LoVo (cell line): Measurements from ENCODE around the gene LHFPL3.

Experiments used
- DNase-seq: peaks from one replicate; pipeline ENCODE4 v3.0.0-alpha.2; 2016; ENCODE audit warnings: low spot score

LHFPL3 gene

GRCh38 chr7:104371216-104371979, 43.0 kb downstream of the LHFPL3 start:
- no peak for DNase-seq

DNA sequence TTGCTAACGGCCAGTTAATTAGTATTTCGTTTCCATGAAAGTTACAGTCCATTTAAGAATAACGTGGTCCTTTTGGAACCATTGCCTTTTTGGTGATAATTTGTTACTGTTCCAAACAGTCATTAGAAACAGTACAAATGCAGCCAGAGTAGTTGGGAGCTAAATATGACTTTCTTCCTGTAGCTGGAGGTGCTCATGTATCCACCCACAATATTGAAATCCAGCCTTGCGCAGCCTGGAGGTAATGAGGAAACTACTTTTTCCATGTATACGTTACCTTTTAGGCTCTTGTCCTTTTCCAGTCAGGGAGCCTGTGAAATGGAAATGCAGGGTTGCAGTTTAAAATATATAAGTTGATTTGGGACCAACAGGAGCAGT, 43.6 kb downstream of the LHFPL3 start:
- DNase-seq, result no peak

DNA sequence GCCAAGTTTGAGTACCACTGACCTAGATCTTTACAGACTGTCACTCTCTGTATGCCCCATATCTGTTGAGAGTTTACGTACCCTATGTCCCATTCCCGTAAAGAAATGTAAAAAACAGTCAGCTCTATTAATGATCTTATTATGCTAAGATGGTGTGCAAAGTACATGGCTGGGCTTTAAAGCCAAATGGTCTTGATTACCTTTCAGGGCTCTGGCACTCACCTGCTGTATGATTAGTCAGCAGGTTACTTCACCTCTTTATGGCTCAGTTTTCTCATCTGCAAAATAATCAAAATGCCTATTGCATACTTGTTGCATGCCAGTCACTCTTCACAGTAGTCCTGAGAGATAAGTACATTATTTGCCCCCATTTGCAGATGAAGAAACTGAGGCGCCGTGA, 54.2 kb downstream of the LHFPL3 start:
- DNase-seq, result no peak

DNA sequence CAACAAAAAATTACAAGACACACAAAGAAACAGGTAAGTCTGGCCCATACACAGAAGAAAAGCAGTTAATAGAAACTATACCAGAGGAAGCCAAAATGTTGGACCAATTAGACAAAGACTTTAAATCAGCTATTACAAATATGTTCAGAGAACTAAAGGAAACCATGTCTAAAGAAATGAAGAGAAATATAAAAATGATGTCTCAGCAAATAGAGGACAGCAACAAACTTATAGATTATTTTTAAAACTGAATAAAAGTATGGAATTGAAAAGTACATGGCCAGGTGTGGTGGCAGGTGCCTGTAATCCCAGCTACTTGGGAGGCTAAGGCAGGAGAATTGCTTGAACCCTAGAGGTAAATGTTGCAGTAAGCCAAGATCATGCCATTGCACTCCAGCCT, 58.5 kb downstream of the LHFPL3 start:
- DNase-seq, result no peak

DNA sequence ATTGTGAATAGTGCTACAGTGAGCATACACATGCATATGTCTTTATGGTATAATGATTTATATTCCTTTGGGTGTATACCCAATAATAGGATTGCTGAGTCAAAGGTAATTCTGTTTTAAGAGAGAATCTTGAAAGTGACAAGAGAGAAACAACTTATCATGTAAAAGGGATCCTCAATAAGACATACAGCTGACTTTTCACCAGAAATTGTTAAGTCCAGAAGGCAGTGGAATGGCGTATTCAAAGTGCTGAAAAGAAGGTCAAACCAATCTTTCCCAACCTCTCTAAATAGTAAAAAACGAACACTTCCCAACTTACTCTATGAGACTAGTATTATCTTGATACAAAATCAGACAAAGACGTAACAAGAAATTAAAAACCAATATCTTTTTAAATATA, 59.8 kb downstream of the LHFPL3 start:
- DNase-seq, result no peak

- no peak for DNase-seq
Observed at GRCh38 chr7:104395162-104395561, 66.8 kb downstream of the LHFPL3 start.

DNA sequence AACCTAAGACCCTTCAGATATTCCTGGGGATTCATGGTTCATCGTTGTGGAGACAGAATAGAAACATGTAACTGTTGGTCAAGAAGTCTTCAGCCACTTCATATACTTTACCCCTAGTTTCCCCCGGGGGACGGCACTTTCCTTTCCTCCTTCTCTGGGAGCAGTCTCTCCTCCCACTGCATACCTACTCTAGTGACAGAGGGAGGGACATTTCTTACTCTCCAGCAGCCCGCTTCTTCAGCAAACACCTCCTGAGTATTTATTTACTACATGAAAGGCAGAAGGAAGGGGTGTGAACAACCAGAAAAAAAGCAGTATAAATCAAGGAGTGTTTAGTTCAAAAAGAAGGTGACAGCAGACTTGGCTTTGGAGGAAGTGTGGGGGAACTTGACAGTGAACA, 69.0 kb downstream of the LHFPL3 start:
- DNase-seq, result no peak

- DNase-seq, result no peak
Observed at GRCh38 chr7:104408371-104408770, 80.0 kb downstream of the LHFPL3 start.

- DNase-seq, result no peak
Observed at GRCh38 chr7:104410742-104411141, 82.3 kb downstream of the LHFPL3 start.

DNA sequence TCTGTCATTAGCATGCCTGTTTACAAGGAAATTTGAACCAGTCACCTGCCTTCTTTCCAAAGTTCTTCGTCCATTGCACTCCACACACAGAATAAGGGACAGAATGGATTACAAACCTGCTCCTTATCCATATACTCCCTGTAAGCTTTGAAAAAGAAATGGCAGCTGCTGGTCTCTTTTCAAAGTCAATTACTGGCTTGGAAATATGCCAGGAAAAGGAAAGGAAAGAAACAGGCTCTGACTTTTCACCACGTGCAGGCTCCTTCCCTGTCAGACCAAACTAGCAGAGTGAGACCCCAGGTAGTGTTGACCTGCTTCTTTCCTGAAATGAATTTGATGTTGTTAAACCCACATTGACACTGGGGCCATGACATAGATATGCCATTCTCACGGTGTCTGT, 84.5 kb downstream of the LHFPL3 start:
- DNase-seq, result no peak

GRCh38 chr7:104414216-104414615, 85.8 kb downstream of the LHFPL3 start:
- DNase-seq, result no peak

GRCh38 chr7:104415700-104416099, 87.3 kb downstream of the LHFPL3 start:
- DNase-seq, result no peak

DNA sequence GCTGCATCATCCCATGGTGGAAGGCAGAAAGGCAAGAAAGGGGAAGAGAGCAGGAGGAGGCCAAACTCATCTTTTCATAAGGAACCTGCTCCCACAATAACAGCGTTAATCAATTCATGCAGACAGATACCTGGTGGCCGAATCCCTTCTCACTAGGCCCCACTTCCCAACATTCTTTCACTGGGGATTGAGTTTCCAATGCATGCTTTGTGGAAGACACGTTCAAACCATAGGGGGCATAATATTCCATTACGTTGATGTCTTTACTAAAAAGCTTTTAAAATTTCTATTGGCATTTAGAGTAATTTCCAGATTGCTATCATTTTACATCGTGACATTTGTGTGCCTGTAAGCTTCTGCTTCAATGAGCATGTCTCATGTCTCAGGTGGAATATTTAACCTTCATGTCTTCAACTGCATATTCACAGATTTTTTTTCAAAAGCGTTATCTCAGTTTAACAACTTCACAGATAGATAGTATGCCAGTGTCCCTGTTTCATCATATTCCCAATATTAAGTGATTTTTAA, 88.5 kb downstream of the LHFPL3 start:
- DNase-seq, result no peak

- DNase-seq, result no peak
Observed at GRCh38 chr7:104431930-104432329, 103.5 kb downstream of the LHFPL3 start.

DNA sequence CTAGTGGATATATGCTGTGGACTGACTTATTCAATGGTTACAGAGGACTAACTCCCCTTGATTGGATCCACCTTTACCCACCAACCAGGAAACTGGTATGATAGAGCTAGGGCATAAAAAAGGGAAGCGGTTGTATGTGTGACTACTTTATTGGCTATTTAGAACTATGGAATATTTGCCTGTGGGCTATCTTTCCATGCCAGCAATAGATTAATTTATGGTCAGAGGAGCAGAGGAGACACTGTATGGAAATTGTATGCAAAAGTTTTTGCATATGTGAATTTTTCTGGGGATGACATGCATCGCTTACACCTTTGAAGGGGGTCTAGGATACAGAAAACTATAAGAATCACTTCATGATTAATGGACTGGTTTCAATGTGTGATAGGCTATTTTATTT, 105.7 kb downstream of the LHFPL3 start:
- no peak for DNase-seq

DNA sequence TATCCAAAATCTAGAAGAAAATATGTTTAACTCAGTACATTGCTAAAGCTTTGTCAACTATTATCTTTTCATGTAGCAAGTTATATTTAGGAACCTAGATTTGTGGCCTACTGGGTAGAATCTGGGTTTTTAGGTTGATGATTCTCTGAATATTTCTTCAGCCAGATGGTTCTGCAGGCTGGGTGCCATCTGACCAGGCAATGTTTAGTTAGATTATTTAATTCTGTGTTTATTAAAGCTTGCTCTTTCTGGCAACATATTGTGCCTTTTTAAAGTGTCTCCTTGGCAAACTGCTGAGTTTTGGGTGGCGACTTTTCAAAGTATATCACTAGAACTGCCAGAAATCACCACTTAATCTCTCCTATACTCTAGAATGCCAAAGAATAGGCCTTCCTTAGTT, 114.1 kb downstream of the LHFPL3 start:
- no peak for DNase-seq

GRCh38 chr7:104444017-104444416, 115.6 kb downstream of the LHFPL3 start:
- DNase-seq, result no peak

- DNase-seq, result no peak
Observed at GRCh38 chr7:104445393-104445792, 117.0 kb downstream of the LHFPL3 start.

DNA sequence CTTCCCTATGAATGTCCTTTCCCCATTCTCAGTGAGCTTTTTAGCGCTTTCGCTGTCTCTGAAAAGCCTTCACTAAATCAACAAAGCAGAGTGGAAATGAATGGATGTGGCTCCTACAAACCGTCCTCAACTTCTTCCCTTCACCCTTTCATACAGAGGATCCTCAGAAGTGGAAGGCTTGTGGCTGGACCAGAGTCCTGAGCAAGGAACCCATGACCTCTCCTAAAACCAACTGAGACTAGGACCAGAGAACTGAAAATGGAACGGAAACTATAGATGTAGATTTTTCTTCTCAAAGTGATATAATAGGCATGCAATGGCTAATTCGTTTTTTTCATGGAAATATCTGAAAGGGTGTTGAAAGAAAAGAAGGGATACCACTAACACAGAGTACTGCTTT, 122.5 kb downstream of the LHFPL3 start:
- DNase-seq, result no peak

GRCh38 chr7:104453190-104453589, 124.8 kb downstream of the LHFPL3 start:
- no peak for DNase-seq

DNA sequence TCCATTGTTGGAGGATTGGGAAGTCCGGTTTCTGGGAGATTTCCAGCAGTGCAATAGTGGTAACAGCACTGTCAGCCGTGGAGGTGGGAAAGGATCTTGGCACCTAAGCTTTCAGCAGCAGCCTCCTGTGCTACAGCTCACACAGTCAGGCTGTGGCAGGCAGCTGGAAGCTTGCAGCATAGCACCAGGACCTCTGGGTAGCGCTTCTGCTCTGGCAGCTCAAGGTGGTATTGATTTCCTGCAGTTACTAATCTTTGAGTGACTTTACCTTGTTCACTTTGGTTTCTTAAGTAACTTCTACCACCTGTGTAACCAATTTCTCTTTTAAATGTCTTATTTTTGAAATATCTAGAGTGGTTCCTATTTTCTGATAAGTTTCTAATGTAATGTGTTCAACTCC, 130.5 kb downstream of the LHFPL3 start:
- no peak for DNase-seq

- DNase-seq, result no peak
Observed at GRCh38 chr7:104469166-104469820, 140.9 kb downstream of the LHFPL3 start.

DNA sequence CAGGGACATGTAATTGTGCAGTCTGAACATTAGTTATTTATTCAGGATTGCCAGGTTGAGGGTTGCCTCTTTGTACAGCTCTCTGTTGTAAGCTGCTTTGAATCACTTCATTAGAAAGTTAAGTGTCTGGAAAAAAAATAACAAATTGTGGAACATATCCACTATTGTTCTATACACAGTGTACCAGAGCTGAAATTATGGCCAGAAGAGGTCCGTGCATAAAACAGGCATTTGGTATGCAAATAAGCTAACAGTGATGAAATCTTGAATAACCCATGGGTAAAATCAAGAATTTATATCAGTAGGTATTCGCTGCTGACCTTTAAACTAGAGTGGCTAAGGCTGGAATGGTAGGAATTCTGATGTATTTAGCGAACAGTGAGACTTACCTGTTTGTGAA, 152.1 kb downstream of the LHFPL3 start:
- no peak for DNase-seq
